Ovary (tissue), 9 donors: Measurements from ENCODE around the gene ZNF568. TPM values are rescaled to one million over a fixed set of nuclear protein-coding genes. Genes with fewer than 3 reads are reported as not detected.

ENCODE experiments used
- DNase-seq, 5 donors: peaks; one replicate each; pipeline ENCODE4 v3.0.0-alpha.2; 2019 to 2020
- H3K27ac ChIP-seq, 2 donors: fragments of 200-600 bp; one replicate each; pipeline versions ENCODE4 v1.5.1 to v1.8.0; 2019 to 2022
- H3K27me3 ChIP-seq: fragments of 200-600 bp; one replicate; pipeline ENCODE4 v1.8.0; 2022
- H3K36me3 ChIP-seq: fragments of 200-600 bp; sonication (generic); one replicate; pipeline ENCODE4 v1.5.1; 2019
- H3K4me1 ChIP-seq: one replicate; pipeline ENCODE4 v1.8.1; 2013; ENCODE audit warnings: mild to moderate bottlenecking, moderate library complexity; ENCODE audit not compliant: insufficient read depth
- H3K4me3 ChIP-seq: fragments of 200-600 bp; sonication (generic); one replicate; pipeline ENCODE4 v1.5.1; 2017
- H3K9me3 ChIP-seq, 2 donors: fragments of 200-600 bp in 1 of 2; sonication (generic) in 1 of 2; one replicate each; pipeline versions ENCODE4 v1.5.1 to v1.8.1; 2013 to 2019; ENCODE audit warnings: mild to moderate bottlenecking in 1 of 2, moderate library complexity in 1 of 2
- CTCF ChIP-seq, 3 donors: fragments of 450-650 bp in 2 of 3; fragments of 200-600 bp in 1 of 3; IDR thresholded peaks; one replicate each; pipeline versions ENCODE4 v1.5.1 to v1.8.0; 2016 to 2022; ENCODE audit warnings: antibody characterized with exemption in 3 of 3, mild to moderate bottlenecking in 1 of 3
- EP300 ChIP-seq: sonication (generic); formaldehyde crosslinking; IDR thresholded peaks from one replicate; pipeline ENCODE4 v1.6.1; 2017; ENCODE audit warnings: antibody characterized with exemption
- POLR2A ChIP-seq: fragments of 450-650 bp; IDR thresholded peaks from one replicate; pipeline ENCODE4 v1.6.1; 2017; ENCODE audit warnings: antibody characterized with exemption, mild to moderate bottlenecking, moderate library complexity
- WGBS, 3 donors: extraction: QIAGEN DNeasy Blood & Tissue Kit in 1 of 3; methylation state at CpG; one replicate each; pipeline versions ENCODE4 v1.1.5 to v1.1.7; 2013 to 2017; 5-methylcytosine and 5-hydroxymethylcytosine counted together
- intact Hi-C, 4 donors: fragments of 100-400 bp; cut with DNase I; formaldehyde crosslinking; loops; one replicate each; pipeline versions ENCODE4 v1.11.0 to v1.15.1; 2022 to 2023
- polyA plus RNA-seq, 2 donors: library from polyadenylated mRNA; stranded (reverse); fragments of 200-250 nt in 1 of 2; fragments of 350-450 nt in 1 of 2; fragmentation: Illumina TruSeq in 1 of 2; extraction: RNeasy Lipid Tissue Mini Kit (QIAGEN cat#74804) in 1 of 2; gene quantifications; one replicate each; pipeline ENCODE4 v1.2.3, GENCODE V29; 2013 to 2014
- total RNA-seq, 7 donors: library from RNA; depleted of rRNA in 2 of 7; stranded (reverse); fragments of >200 nt in 2 of 7; fragmentation: NEBNext Ultra II Directional in 3 of 7; extraction: Animal tissue kit (Norgen Biotek cat#: 25700) in 3 of 7; gene quantifications; one replicate each; pipeline versions ENCODE4 v1.1.0 to v1.2.4, GENCODE V29; 2016 to 2023
- donor health status: DM: no; HTN: no; CAD: no; lungs with moderate emphysema.
- donor health status: DM: no; HTN: no; CAD: no.
- donor health status: Bipolar disorder and iron deficiency.
- donor health status: DM: yes; HTN: yes; CAD: no.
- donor health status: DM: no; HTN: no; CAD: no.
- donor health status: DM: yes; HTN: yes; CAD: no.

The ZNF568 gene
- total and polyA plus RNA-seq, 9 donors: 9.5 to 25.3 (median 15.3) TPM

- H3K27ac ChIP-seq: no peak overlapping the region
- 96 to 97% (median 96%) methylated on average over 41 of the region's 41 CpGs for WGBS, 3 donors
- H3K36me3 ChIP-seq: no peaks in the 10 kb centered on the region
- H3K4me3 ChIP-seq: no peak overlapping the region
- H3K4me1 ChIP-seq: no peaks in the 10 kb centered on the region
- no peak for DNase-seq
- no peaks in the 10 kb centered on the region for H3K27me3 ChIP-seq
- peaks cover 0 to 27% of the 10 kb centered on the region in 2 donors for H3K9me3 ChIP-seq
- intact Hi-C loops: no loop called here
- TF ChIP-seq CTCF (IDR thresholded peaks at IDR 0.05): no peak
Observed at GRCh38 chr19:37012093-37012745, 96.1 kb downstream of the ZNF568 start.

- intact Hi-C loops: no loop called here
- H3K4me3 ChIP-seq: no peak overlapping the region
- H3K4me1 ChIP-seq: no peaks in the 10 kb centered on the region
- H3K36me3 ChIP-seq: no peaks in the 10 kb centered on the region
- WGBS, 3 donors: 94 to 97% (median 96%) methylated on average over 23 of the region's 23 CpGs
- peaks cover 0 to 27% of the 10 kb centered on the region in 2 donors for H3K9me3 ChIP-seq
- DNase-seq: no peak
- H3K27ac ChIP-seq: no peak overlapping the region
- H3K27me3 ChIP-seq: no peaks in the 10 kb centered on the region
- TF ChIP-seq EP300 (no peak), CTCF (IDR thresholded peaks at IDR 0.05) (no peak), POLR2A (no peak)
Observed at GRCh38 chr19:37014456-37014855, 98.3 kb downstream of the ZNF568 start.

- H3K9me3 ChIP-seq: no peaks in the 10 kb centered on the region
- H3K4me3 ChIP-seq: no peak overlapping the region
- H3K4me1 ChIP-seq: no peaks in the 10 kb centered on the region
- TF ChIP-seq POLR2A: no peak
- no peak for TF ChIP-seq CTCF (IDR thresholded peaks at IDR 0.05)
- no peak for TF ChIP-seq EP300
- H3K27ac ChIP-seq: no peak overlapping the region
- WGBS, 3 donors: 43 to 47% (median 44%) methylated on average over 1 of the region's 1 CpG
- no peaks in the 10 kb centered on the region for H3K36me3 ChIP-seq
- intact Hi-C loops: no loop called here
- H3K27me3 ChIP-seq: no peaks in the 10 kb centered on the region
- no peak for DNase-seq
Observed at GRCh38 chr19:37045140-37045539, 129.0 kb downstream of the ZNF568 start.

Other genes starting within 250 kb of the ZNF568 start
- gene ZNF461, start 249.5 kb upstream of the ZNF568 start, total RNA-seq: 10 to 100 TPM in 2 of 7 donors, 1 to 10 TPM in 5; 6.4 to 12.9 (median 9.1) TPM
- gene ZNF461, start 249.5 kb upstream of the ZNF568 start, polyA plus RNA-seq: 1 to 10 TPM; 4.7 to 9.9 TPM
- 10 to 100 TPM in 2 of 7 donors, 1 to 10 TPM in 5; 7.4 to 12.6 (median 9.0) TPM for gene ZNF567, start 228.7 kb upstream of the ZNF568 start, total RNA-seq
- 1 to 10 TPM; 4.3 to 8.4 TPM for gene ZNF567, start 228.7 kb upstream of the ZNF568 start, polyA plus RNA-seq
- gene ZNF850, start 143.5 kb upstream of the ZNF568 start, total RNA-seq: 10 to 100 TPM in 1 of 7 donors, 1 to 10 TPM in 6; 2.8 to 10.1 (median 7.4) TPM
- 1 to 10 TPM; 1.1 to 1.3 TPM for gene ZNF850, start 143.5 kb upstream of the ZNF568 start, polyA plus RNA-seq
- 10 to 100 TPM in 1 of 7 donors, 1 to 10 TPM in 6; 3.6 to 11.8 (median 8.3) TPM for gene ZNF790, start 77.9 kb upstream of the ZNF568 start, total RNA-seq
- 1 to 10 TPM; 3.5 to 4.5 TPM for gene ZNF790, start 77.9 kb upstream of the ZNF568 start, polyA plus RNA-seq
- gene ZNF345, start 65.5 kb upstream of the ZNF568 start, total RNA-seq: 10 to 100 TPM in 2 of 7 donors, 1 to 10 TPM in 5; 3.2 to 14.1 (median 9.2) TPM
- 1 to 10 TPM; 3.5 to 5.9 TPM for gene ZNF345, start 65.5 kb upstream of the ZNF568 start, polyA plus RNA-seq
- gene ZNF829, start within 50 bp of the ZNF568 start, total RNA-seq: 1 to 10 TPM; 3.1 to 7.5 (median 6.3) TPM
- 1 to 10 TPM; 2.6 to 2.9 TPM for gene ZNF829, start within 50 bp of the ZNF568 start, polyA plus RNA-seq
- gene ZNF420, start 162.1 kb downstream of the ZNF568 start, total RNA-seq: 10 to 100 TPM in 6 of 7 donors, 1 to 10 TPM in 1; 5.9 to 26.6 (median 16.3) TPM
- gene ZNF420, start 162.1 kb downstream of the ZNF568 start, polyA plus RNA-seq: 1 to 10 TPM; 8.2 TPM